DMS153 treated with DMSO at 0.1 percent for 48 hours (cell line): Measurements from ENCODE around the gene RAB20.
A peak's percentile ranks its signal among the peaks of the same experiment; 100 is the strongest.
"Not testable (repeated sequence)": the region's sequence is repeated elsewhere in the genome, so short reads cannot be mapped to it uniquely, and the experiment has no call there.

Experiments
- DNase-seq: peaks from one replicate; lab custom pipeline; 2025; ENCODE audit not compliant: unreplicated experiment; lab: John Stamatoyannopoulos, UW

RAB20 gene

DNA sequence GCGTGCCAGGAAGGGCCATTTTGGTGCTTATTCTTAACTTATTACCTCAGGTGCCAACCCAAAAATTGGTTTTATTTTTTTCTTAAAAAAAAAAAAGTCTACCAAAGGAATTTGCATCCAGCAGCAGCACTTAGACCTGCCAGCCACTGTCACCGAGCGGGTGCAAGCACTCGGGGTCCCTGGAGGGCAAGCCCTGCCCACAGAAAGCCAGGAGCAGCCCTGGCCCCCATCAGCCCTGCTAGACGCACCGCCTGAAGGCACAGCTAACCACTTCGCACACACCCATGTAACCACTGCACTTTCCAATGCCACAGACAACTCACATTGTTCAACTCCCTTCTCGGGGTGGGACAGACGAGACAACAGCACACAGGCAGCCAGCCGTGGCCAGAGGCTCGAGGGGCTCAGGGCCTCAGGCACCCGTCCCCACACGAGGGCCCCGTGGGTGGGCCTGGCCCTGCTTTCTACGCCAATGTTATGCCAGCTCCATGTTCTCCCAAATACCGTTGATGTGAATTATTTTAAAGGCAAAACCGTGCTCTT, 49.3 kb downstream of the RAB20 start:
- DNase-seq, result no peak

DNA sequence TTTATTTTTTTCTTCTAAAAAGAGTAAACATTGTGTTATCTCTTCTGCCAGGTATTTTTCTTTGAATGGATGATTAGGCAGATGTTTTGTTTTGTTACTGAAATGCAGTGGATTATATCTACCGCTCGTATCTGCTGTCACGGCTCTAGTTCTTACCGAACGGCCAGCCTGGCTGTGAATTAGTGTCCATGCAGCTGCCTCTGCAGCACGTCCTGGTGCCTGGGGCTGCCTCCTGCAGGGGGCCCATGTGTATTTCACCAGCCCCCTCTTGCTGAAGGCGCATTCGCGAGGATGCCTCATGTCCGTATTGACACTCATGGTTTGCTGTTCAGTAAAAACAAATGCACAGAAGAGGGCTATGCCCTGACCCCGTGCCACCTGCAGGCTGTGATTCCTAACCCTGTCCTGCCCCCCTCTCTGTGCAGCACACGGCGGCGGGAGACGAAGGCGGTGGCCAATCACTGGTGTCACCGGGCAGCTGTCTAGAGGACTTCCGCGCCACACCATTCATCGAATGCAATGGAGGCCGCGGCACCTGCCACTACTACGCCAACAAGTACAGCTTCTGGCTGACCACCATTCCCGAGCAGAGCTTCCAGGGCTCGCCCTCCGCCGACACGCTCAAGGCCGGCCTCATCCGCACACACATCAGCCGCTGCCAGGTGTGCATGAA, 49.9 kb downstream of the RAB20 start:
- no peak for DNase-seq

DNA sequence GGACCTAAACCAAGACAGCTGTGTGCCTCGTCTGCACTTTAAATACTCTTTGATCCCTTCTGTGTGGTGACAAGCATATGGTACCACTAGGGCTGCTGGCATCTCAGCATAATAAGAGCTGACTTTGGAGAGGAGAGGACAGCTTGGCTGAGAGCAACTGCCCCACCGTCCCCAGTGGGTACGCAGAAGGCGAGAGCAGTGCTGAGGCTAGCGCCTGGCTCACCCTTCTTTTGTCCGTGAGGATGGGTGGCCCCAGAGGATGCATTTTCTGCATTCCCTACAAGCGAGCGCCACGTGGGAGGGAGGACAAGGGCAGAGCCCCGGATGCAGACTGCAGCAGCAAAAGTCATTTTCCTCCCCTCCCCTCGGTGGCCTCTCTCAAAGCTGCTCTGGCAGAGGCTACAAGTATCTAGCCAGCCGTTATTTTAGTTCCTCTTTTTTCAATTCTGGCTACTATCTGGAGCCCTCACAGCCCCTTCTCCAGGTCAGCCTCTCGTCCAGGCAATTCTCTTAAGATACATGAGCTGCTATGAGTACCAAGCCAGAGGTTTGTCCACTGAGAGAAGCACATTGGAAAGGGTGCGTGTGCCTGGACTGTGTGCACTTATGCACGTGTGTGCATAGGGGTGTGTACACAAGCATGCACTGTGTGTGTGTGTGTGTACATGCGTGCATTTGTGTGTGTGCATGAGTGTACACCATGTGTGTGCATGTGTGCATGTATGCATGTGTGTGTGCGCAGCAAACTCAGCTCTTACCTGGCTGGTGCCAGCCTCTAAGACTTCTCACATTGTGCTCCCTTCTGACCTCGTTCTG, 51.3 kb downstream of the RAB20 start:
- peak; percentile 18 for DNase-seq

DNA sequence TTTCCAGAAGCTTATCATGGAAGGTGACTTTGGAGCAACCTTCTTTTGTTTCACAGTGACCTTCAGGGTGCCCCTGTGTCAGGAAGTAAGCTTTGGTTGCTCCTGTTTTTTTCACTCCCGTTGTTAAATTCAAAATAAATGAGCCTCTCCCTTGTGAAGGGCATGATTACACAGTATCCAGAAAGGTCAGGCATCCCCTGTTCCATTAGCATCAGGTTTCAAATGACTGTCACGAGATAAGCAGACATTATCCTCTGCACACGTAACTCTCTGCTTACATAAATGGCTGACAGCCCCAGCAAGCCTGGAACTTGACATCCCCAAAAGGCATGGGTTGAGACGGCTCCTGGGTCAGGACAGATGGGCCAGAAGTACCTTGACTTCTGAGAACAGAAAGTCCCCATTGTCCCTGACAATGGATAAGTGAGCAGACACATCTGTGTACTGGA, 52.0 kb downstream of the RAB20 start:
- peak; percentile 91 for DNase-seq

DNA sequence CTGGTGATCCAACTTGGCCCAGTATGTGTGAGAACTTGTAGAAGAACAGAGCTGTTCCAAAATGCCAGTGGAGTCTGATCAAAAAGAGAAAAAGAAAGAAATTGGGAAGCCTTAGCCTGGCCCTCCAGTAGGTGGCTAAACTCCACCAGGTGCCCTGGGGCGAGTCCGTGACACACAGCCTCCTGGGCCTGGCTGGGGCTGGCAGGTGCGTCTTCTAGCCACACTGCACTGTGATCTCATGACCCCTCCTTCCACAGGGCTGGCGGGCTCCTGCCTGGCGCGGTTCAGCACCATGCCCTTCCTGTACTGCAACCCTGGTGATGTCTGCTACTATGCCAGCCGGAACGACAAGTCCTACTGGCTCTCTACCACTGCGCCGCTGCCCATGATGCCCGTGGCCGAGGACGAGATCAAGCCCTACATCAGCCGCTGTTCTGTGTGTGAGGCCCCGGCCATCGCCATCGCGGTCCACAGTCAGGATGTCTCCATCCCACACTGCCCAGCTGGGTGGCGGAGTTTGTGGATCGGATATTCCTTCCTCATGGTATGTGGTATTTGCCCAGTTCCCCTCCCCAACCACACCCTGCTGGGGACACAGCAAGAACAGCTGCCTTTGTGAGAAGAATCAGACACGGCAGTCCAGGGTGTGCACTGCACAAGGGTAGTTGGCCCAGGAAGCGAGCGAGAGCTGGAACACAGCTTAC, 53.7 kb downstream of the RAB20 start:
- peak; percentile 64 for DNase-seq

DNA sequence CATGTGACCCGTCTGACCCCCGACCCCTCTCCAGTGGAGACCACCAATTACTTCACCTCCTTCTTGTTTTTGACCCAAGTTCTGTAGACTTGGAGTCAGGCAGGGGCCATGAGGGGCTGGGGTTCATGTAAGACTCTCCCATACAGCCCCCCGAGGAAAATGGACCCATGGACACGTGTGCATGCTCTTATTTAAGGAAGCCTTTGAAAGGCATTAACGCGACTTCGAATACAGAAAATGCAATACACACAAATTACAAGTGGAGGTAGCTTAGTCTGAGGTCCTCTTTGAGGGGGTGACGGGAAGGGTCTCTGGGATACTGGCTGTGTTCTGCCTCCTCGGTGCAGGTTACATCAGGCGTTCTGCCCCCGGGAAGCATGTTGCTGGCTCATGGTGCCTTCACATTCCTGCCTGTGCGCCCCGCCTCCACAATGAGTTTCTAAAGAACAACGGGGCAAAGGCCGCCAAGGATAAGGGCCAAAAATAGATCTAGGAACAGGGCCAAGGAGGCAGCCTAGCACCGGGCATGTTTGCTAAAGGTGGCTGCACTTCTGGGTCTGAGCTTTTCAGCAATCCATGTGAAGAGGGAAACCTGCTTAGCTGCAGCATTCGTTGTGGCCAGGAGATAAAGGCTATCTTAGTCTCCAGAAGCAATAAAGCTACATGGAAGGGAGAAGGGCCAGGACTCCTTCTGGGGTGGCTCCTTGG, 54.5 kb downstream of the RAB20 start:
- DNase-seq, result peak; percentile 63

DNA sequence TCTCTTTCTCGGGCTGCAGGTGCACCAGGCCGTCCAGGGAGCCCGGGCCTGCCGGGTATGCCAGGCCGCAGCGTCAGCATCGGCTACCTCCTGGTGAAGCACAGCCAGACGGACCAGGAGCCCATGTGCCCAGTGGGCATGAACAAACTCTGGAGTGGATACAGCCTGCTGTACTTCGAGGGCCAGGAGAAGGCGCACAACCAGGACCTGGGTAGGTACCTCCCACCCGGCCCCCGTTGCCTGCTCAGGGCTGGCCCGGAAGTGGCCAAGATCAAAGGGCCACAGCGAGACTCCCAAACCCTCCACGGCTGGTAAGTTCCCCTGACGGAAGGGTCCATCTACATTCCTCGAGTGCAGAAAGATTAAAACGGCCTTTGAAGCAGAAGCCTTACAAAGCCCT, 55.1 kb downstream of the RAB20 start:
- no peak for DNase-seq

DNA sequence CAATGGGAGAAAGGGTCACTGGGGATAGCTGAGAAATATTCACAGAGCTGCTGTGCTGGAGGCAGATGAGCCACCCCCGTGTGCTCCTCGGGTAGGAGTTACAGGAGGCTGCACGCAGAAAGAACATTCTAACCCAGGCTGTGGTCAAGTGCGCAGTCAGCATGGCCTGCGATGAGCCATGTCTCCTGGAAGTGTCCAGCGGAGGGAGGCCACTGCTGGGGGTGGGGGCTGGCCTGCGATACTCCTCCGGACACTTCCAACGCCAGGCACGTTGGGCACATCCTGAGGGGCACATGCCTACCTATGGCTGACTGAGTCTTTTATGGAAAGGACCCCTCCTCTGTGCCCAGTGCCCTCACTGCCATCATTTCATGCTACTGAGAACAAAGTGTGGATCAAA, 55.9 kb downstream of the RAB20 start:
- DNase-seq, result no peak

DNA sequence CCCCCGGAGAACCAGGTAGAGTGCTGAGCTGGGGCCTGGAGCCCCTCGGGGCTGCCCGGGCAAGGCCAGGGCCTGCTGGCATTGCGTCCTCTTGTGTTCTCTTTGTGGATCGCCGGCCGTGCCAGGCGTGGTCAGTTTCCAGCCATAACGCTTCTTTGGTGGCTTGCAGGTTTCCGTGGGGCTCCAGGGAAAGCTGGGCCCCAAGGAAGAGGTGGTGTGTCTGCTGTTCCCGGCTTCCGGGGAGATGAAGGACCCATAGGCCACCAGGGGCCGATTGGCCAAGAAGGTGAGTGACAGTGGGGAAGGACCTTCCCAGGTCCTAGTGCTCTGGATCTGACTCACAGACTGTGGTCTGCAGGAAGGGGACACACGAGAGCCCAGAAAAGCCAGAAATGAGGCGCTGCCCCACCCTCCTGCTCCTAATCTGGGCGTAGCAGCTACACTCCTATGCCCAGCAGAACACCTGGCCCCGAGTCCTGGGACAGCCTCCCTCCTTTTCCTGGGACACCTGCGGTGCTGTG, 57.5 kb downstream of the RAB20 start:
- DNase-seq, result no peak

DNA sequence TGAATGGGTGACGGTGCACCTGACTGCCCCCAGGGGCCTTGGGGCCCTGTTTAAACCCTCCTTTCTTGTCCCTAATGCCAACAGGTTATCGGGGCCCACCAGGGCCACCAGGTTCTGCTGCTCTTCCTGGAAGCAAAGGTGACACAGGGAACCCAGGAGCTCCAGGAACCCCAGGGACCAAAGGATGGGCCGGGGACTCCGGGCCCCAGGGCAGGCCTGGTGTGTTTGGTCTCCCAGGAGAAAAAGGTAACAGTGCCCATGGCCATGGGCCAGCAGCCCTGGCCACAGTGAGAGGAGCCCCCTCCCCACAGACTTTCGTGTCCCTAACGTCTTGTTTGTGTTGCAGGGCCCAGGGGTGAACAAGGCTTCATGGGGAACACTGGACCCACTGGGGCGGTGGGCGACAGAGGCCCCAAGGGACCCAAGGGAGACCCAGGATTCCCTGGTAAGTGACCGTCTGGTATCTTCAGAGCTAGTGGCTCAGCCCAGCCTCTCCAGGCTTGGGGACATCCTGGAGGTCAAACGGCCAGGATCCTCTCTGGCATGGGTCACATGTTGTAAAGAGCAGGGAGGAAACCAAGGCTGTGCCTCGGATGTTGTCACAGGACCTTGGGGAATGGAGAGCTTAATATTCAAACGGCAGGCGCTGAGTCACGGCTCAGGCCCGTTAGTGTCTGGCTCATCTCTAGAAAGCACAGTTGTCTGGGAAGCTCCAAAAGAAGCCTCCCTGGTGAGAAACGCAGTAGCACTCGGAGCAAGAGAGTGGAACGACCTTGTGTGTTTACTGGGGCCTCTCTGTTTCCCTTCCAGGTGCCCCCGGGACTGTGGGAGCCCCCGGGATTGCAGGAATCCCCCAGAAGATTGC, 58.3 kb downstream of the RAB20 start:
- no peak for DNase-seq

DNA sequence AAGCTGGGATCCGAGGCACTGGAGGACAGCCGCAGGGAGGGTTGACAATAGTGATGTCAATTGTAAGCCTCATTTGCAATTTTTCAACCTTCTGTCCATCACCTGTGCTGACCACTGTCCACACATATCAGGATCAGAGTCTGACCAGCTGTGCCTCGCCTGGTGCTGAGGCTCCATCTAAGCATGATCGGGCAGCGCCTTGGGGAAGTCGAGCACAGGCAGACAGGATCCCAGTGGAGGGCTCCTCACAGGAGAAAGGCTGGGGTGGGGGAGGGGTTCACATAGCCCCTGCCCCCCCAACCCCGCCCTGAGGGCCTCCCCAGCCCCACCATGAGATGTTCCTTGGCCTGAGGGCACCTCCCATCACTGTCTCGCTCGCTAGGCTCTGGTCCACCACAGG, 60.3 kb downstream of the RAB20 start:
- no peak for DNase-seq

DNA sequence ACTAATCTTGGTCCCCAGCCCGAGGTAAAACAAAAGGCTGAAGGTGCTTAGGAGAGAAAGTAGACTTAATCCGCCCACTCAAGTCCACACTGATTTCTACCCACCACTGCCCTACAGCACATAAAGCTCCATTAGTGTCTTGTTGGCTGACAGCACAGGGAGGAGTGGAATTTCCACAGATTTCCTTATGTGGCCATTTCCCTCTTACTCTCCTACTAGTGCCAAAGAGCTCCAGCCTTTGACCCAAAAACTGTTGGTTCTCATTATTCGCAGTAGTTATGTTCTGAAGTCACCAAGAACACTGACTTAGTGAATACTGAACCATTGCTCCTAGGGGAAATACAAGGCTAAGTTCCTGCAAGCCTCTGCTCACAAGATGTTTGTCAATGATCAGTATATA, 61.2 kb downstream of the RAB20 start:
- no peak for DNase-seq

DNA sequence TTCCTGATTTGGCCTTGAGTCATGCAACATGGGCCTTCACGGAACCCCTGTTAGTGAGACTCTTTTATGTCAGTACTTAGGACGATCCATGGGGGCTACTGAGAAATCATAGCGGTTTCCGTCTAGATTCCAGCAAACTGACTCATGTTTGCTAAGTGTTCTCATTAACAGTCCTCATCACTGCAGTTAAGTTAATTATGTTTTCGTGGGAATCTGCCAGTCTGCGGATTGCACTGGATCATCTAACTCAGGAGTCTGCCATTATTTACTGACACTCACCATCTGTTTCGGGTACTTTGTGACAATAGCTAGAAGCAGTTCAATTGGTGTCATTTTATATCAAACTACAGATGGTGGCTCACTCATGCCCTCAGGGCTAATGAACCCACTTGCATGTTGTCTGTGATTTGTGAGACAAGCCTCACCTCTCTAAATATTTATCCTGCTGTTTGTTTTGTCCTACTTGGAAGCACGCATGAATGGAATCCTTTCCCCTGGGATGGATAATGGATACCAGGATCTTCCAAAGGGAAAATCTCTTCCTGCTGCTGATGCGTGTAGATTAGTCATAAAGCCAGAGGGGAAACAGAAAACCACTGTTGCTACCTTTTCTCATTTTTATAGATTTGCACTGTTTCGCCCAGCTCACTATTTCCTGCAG, 61.8 kb downstream of the RAB20 start:
- peak; percentile 78 for DNase-seq

DNA sequence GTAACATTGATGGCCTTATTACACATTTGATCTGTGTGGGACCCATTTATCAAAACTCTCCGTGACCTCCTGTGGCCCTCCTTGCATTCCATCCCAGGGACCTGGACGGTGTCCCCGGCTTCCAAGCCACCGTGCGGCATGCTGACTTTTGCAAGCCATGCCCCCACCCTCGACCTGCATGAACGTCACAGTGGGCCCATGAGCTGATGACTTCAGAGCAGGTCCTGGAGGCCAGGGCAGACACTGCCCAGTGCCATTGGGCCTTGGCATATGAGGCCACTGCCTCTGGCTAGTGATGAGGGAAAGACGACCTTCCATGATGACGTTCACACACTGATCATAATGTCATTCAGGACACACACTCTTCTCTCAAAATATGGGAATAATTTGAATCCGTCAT, 62.8 kb downstream of the RAB20 start:
- DNase-seq, result no peak

DNA sequence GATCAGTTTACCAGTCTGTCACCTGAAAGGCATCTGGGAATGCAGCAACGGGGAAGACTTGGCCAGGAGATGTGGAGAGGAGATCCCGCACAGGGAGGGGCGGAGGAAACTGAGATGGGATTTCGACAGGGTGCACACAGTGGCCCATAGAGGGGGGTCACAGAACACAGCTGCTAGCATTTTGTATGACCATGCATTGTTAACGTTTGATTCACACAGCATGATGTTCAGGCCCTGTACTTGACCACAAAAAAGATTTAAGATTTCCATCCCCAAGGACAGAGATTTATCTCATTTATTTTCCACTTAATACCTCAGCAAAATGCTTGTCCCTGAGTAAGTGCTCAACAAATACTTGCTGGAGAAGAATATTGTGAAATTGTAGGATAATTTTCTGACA, 63.2 kb downstream of the RAB20 start:
- no peak for DNase-seq

DNA sequence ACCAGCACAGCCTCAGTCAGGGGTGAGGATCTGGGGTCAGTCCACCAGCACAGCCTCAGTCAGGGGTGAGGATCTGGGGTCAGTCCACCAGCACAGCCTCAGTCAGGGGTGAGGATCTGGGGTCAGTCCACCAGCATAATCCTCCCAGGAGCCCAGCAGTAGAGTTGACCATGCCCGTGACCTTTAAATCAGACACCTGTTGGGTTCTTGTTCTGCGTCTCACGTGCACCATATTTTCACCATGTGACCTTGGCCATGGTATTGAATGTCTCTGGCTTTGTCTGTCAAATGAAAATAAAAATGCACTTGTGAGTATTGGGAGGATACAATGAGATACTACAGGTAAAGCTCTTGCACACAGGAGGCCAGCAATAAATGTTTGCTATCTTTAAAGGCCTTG, 63.6 kb downstream of the RAB20 start:
- not testable (repeated sequence) for DNase-seq

DNA sequence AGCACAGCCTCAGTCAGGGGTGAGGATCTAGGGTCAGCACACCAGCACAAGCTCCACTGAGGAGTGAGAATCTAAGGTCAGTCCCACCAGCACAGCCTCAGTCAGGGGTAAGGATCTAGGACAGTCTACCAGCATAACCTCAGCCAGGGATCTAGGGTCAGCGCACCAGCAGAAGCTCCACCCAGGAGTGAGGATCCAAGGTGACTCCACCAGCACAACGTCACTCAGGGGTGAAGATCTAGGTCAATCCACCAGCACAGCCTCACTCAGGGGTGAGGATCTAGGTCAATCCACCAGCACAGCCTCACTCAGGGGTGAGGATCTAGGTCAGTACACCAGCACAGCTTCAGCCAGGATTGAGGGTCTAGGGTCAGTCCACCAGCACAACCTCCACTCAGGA, 64.5 kb downstream of the RAB20 start:
- no peak for DNase-seq

DNA sequence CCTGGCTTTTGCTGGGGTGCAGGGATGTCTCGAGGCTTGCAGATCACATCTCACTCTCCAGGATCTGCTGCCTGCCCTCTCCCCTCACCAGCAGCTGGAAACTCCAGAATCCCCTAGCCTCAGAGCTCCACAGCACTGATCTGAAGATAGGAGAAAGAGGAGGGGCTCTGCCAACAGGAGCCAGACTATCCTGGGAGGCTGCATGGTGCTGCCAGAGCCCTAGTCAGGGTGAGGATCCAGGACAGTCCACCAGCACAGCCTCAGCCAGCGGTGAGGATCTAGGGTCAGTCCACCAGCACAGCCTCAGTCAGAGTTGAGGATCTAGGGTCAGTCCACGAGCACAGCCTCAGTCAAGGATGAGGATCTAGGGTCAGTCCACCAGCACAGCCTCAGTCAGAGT, 65.2 kb downstream of the RAB20 start:
- DNase-seq, result no peak

DNA sequence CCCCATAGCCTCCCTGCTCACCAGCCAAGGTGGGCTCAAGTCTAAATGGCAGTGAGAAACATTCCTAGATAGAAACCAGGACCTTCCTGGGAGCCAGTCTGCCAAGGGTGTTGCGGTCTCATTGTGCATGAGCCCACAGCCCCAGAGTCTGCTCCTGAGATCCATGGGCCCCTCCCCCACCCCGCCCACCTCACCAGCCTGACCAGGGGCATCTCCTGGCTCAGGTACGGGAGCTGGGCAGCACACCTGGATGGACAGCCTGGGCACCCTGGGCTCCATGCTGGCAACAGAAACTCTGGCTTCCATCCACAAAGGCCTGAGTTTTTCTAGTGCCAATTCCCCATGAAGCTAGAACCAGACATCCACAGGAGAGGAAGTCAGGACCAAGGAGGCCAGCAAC, 65.6 kb downstream of the RAB20 start:
- DNase-seq, result no peak
